Brain microvascular endothelial cell (primary cell): ENCODE data around the gene SFXN2.
"Not testable (repeated sequence)": the region's sequence is repeated elsewhere in the genome, so short reads cannot be mapped to it uniquely, and the experiment has no call there.

Experiments used
- DNase-seq: peaks from one replicate; pipeline ENCODE4 v3.0.0-alpha.2; 2020
- H3K27ac ChIP-seq: fragments of 250-450 bp; sonication (Bioruptor Pico); 2 replicates; pipeline ENCODE4 v1.5.1; 2020; ENCODE audit warnings: mild to moderate bottlenecking, moderate library complexity
- H3K27me3 ChIP-seq: fragments of 250-450 bp; sonication (Bioruptor Pico); replicated peaks from 2 replicates; pipeline ENCODE4 v1.5.1; 2020; ENCODE audit warnings: mild to moderate bottlenecking
- H3K36me3 ChIP-seq: fragments of 250-450 bp; sonication (Bioruptor Pico); replicated peaks from 2 replicates; pipeline ENCODE4 v1.5.1; 2020; ENCODE audit warnings: mild to moderate bottlenecking
- H3K4me3 ChIP-seq: 2 replicates; pipeline ENCODE4 v1.5.1; 2011; ENCODE audit warnings: low read depth, mild to moderate bottlenecking, control low read depth, low read length, moderate library complexity
- CTCF ChIP-seq: IDR thresholded peaks from 2 replicates; pipeline ENCODE4 v1.5.1; 2011; ENCODE audit warnings: low read depth, mild to moderate bottlenecking, moderate library complexity, low read length, control low read depth, inconsistent platforms; ENCODE audit errors: missing control alignments
- in situ Hi-C: cut with HindIII; loops from 2 replicates; pipeline ENCODE4 v1.10.0; 2017; ENCODE audit warnings: low sequenced_read_pairs, low pct_ligation_motif_present

Gene SFXN2

GRCh38 chr10:102714621-102715455 is at the start of gene SFXN2:
Gene SFXN2 (plus strand): TSS chr10:102714636. CDS start chr10:102726637, 12,001 bp downstream.
- Histone ChIP-seq H3K4me3 (peak within 1 kb of the TSS; percentile 90), H3K36me3 (no peaks in the 10 kb centered on the region), H3K27me3 (no peaks in the 10 kb centered on the region), H3K27ac (peak within 1 kb of the TSS; percentile 86)
- TF ChIP-seq CTCF: no peak
- no peak for DNase-seq
- in situ Hi-C loops: no loop called here

- no peaks in the 10 kb centered on the region for H3K36me3 ChIP-seq
- H3K27ac ChIP-seq: no peak overlapping the region
- TF ChIP-seq CTCF: no peak
- in situ Hi-C loops: no loop called here
- no peaks in the 10 kb centered on the region for H3K27me3 ChIP-seq
- DNase-seq: no peak
- H3K4me3 ChIP-seq: no peak overlapping the region
These were observed 48.4 kb upstream of the SFXN2 start for GRCh38 chr10:102665904-102666509.

GRCh38 chr10:102667411-102667810 is 47.0 kb upstream of the SFXN2 start:
- H3K27ac ChIP-seq, DNase-seq, H3K27me3 ChIP-seq, in situ Hi-C loops, H3K36me3 ChIP-seq, H3K4me3 ChIP-seq: not testable (repeated sequence)

- Histone ChIP-seq H3K36me3 (no peaks in the 10 kb centered on the region), H3K27ac (no peak overlapping the region), H3K4me3 (no peak overlapping the region), H3K27me3 (no peaks in the 10 kb centered on the region)
- no peak for DNase-seq
- TF ChIP-seq CTCF: no peak
- in situ Hi-C loops: no loop called here
These were observed 45.9 kb upstream of the SFXN2 start for GRCh38 chr10:102668326-102669107.

- in situ Hi-C loops: no loop called here
- no peak for DNase-seq
- Histone ChIP-seq H3K27ac (no peak overlapping the region), H3K4me3 (no peak overlapping the region), H3K27me3 (no peaks in the 10 kb centered on the region), H3K36me3 (no peaks in the 10 kb centered on the region)
- TF ChIP-seq CTCF: peak; percentile 80
These were observed 45.0 kb upstream of the SFXN2 start for GRCh38 chr10:102669206-102670064.
